ENCODE data around the gene EVA1A.
"Not testable (repeated sequence)": the region's sequence is repeated elsewhere in the genome, so short reads cannot be mapped to it uniquely, and the experiment has no call there.

The EVA1A gene

GRCh38 chr2:75480971-75481836 lies 79.5 kb downstream of the EVA1A start:
- DNase-seq = peak; percentile 32

GRCh38 chr2:75477696-75478095 lies 83.0 kb downstream of the EVA1A start:
- DNase-seq = not testable (repeated sequence)

- peak; percentile 87 for DNase-seq
Observed at GRCh38 chr2:75476761-75477160, 84.0 kb downstream of the EVA1A start.

GRCh38 chr2:75475976-75476375 lies 84.8 kb downstream of the EVA1A start:
- no peak for DNase-seq

GRCh38 chr2:75475049-75475448 lies 85.7 kb downstream of the EVA1A start:
- DNase-seq = no peak

GRCh38 chr2:75474115-75474514 lies 86.6 kb downstream of the EVA1A start:
- no peak for DNase-seq

- peak; percentile 47 for DNase-seq
Observed at GRCh38 chr2:75466708-75467311, 93.9 kb downstream of the EVA1A start.

GRCh38 chr2:75465317-75465984 lies 95.3 kb downstream of the EVA1A start:
- peak; percentile 53 for DNase-seq

- DNase-seq = peak; percentile 31
Observed at GRCh38 chr2:75464348-75464946, 96.3 kb downstream of the EVA1A start.

- DNase-seq = no peak
Observed at GRCh38 chr2:75462721-75463120, 98.0 kb downstream of the EVA1A start.

- DNase-seq = no peak
Observed at GRCh38 chr2:75462206-75462605, 98.5 kb downstream of the EVA1A start.

GRCh38 chr2:75460630-75461029 lies 100.1 kb downstream of the EVA1A start:
- no peak for DNase-seq

GRCh38 chr2:75459565-75460310 lies 101.0 kb downstream of the EVA1A start:
- peak; percentile 82 for DNase-seq

- no peak for DNase-seq
Observed at GRCh38 chr2:75458201-75458600, 102.5 kb downstream of the EVA1A start.

GRCh38 chr2:75456825-75457224 lies 103.9 kb downstream of the EVA1A start:
- no peak for DNase-seq

- no peak for DNase-seq
Observed at GRCh38 chr2:75456111-75456510, 104.6 kb downstream of the EVA1A start.

- no peak for DNase-seq
Observed at GRCh38 chr2:75454241-75454620, 106.5 kb downstream of the EVA1A start.

GRCh38 chr2:75453384-75454240 lies 107.1 kb downstream of the EVA1A start:
- DNase-seq = no peak

- DNase-seq = no peak
Observed at GRCh38 chr2:75450068-75450467, 110.7 kb downstream of the EVA1A start.

- no peak for DNase-seq
Observed at GRCh38 chr2:75447176-75447575, 113.6 kb downstream of the EVA1A start.
